Measurements from ENCODE around the gene RALBP1. TPM values are rescaled to one million over a fixed set of nuclear protein-coding genes. Genes with fewer than 3 reads are reported as not detected.

The RALBP1 gene
- polyA plus RNA-seq, 3 donors, result 79.7 to 84.6 (median 81.9) TPM

DNA sequence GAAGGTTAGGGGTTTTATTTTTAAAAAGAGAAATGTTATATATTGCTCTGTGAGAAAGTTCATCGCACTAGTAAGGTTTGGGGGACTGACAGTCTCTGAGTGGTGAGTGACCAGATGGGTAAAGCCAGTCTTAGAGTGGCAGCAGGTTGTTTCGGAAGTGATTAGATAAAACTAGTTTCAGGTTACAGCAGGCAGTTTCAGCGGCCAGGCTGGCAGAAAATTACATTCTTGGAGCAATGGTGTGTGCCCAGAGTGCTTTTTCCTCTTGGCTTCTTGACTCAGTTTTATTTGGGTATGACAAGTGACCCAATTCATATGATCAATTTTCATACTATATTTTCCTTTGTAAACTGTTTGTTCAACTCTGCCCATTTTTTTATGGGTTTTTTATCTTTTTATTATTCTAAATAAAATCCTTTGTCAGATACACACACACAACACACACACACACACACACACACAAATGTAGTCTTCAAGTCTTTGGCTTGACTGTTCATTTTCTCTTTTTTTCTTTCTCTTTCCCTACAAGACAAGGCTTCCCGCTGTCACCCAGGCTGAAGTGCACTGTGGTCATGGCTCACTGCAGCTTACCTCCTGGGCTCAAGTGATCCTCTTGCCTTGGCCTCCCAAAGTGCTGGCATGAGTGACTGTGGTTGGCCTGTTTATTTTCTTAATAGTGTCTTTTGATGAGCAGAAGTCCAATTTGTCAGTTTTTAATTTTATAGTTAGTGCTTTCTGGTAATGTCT is 30.9 kb downstream of the RALBP1 start:
- DNase-seq (ENCODE audit: low read depth in 3 of 3, low spot score in 2 of 3), result no peak

DNA sequence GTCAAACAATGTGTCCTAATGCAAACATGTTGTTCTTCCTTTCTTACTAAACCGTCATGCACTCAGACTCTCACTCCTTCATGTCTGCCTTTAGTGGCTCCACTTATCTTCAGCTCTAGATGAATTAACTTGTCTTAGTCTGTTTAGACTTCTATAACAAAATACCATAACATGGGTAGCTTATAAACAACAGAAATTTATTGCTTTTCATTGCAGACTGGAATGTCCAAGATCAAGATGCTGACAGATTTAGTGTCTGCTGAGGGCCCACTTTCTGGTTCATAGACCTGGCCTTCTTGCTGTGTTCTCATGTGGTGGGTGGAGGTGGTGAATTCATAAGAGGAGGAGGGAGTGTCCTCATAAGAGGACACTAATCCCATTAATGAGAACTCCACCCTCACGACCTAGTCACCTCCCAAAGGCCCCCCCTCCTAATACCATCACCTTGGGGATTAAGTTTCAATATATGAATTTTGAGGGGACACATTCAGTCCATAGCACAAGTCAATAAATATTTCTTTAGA is 32.3 kb downstream of the RALBP1 start:
- DNase-seq (ENCODE audit: low read depth in 3 of 3, low spot score in 2 of 3), result no peak

DNA sequence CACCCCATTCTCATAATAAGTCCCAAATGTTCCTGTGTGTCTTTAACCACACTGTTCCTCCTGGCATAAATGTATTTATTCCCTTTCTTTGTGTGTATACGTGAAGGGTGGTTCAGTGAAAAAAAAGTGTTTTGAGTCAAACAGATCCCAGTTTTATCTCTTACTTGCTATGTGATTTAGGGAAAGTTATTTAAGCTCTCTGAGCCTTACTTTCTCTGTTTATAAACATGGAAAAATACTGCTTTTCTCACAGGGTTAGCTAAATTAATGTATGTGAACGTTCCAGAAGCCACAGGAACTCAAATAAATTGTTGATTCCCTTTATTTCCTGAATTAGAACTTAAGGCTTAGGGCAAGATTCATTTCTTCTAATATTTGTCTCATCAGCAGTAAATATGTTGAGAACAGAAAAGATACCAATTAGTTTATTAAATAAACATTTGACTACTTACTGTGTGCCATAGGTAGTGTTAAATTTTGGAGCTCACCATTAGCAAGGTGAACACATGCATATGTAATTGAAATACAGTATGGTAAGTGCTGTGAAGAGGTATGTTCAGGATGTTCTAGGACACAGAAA is 33.2 kb downstream of the RALBP1 start:
- no peak for DNase-seq (ENCODE audit: low read depth in 3 of 3, low spot score in 2 of 3)

DNA sequence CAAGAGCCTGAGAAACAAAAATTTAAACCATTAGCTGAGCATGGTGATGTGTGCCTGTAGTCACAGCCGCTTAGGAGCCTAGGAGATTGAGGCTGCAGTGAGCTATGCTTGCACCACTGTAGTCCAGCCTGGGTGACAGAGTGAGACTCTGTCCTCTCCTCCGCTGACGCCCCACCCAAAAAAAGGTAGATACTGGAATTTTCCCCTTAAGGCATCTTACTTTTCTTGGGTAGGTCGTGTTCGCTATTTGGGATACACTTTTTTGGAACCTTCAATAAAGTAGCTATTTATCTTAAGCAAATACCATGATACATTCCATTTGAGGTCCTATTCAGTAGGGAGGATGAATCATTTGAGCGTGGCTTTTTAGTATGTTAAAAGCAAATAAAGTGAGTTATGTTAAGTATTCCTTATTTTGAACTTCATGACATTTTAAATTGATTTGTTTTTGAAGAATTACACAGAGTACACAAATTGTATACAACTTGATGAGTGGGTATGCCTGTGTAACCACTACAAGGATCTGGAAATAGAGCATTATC is 38.7 kb downstream of the RALBP1 start:
- no peak for DNase-seq (ENCODE audit: low read depth in 3 of 3, low spot score in 2 of 3)

DNA sequence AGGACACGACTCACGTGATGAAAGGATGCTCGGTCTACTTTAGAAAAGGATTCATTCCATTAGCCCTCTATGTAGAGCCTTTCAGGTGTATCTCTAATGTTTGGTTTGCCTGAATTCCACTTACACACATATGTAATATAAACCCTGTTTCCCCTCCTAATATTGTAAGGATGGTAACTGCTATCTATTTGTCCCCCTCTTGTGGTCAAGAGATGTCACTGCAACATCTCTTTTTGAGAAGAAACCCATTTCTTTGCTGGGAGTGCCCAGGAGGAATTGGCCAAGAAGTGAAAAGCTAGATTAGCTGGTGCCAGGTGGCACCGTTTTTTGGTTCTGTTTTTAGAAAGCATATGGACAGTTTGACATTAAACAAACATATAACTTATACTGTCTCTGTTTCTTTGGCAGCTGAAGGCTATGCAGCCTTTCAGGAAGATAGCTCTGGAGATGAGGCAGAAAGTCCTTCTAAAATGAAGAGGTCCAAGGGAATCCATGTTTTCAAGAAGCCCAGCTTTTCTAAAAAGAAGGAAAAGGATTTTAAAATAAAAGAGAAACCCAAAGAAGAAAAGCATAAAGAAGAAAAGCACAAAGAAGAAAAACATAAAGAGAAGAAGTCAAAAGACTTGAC is 41.2 kb downstream of the RALBP1 start:
- DNase-seq (ENCODE audit: low read depth in 3 of 3, low spot score in 2 of 3), result peak in 1 of 3 donors; percentile 33

DNA sequence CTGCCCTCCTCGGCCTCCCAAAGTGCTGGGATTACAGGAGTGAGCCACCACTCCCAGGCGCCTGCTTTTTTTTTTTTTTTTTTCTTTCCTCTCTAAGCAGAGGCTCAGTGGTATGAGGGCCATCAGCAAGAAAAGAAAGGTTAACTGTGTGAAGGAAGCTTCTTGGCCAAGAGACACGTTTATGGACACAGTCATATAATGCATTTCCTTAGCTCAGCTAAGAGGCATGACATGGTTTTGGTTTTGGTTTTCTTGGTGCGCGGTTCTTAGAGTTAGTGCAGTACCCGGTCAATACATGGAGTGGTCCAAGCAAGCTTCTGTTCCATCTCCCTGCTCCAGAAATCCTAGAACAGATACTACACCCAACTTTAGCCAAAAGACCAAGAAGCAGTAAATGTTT is 42.6 kb downstream of the RALBP1 start:
- no peak for DNase-seq (ENCODE audit: low read depth in 3 of 3, low spot score in 2 of 3)

DNA sequence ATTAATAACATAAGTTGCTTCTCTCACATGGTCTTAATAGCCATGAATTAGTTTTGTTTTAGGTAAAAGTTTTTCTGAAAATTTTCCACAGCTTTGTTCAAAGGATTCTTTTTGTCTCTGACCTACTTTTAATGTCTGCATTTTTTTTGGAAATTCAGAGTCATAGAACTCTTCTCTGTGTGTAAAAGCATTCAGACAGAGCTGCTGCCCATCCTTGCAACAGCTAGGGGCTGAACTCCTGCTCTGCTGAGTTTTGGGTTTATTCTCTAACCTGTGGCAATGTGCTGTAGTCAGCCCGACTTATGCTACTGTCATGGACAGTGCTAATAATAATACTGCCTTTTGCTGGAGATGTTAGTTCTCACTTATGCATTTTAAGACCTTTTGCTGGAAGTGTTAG is 44.1 kb downstream of the RALBP1 start:
- DNase-seq (ENCODE audit: low read depth in 3 of 3, low spot score in 2 of 3), result no peak

DNA sequence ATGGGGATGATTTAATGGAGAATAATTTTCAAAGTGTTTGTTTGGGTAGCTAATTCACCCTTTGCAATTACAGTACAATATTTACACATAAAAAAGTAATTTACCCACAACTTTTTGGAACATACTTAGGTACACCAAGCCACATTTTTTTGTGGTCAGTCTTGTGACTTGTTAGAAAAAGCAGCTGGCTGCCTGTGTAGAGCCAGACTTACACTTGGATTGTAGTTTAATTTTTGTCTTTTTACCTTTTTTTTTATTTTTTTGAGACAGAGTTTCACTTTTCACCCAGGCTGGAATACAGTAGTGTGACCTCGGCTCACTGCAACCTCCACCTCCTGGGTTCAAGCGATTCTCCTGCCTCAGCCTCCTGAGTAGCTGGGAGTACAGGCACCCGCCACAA is 45.4 kb downstream of the RALBP1 start:
- no peak for DNase-seq (ENCODE audit: low read depth in 3 of 3, low spot score in 2 of 3)

DNA sequence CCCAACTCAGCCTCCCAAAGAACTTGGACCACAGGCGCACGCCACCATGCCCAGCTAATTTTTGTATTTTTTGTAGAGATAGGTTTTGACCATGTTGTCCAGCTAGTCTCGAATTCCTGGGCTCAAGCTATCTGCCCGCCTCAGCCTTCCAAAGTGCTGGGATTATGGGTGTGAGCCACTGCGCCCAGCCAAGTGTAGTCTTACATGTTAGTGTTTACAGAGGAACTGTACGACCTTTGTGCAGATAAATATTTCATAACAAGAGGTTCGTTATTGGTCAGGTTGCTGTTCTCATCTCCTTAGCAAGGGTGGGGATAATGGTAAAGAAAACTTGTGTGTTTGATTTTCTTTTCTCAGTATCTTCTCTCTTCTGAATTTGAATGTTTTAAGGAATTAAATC is 46.5 kb downstream of the RALBP1 start:
- no peak for DNase-seq (ENCODE audit: low read depth in 3 of 3, low spot score in 2 of 3)

DNA sequence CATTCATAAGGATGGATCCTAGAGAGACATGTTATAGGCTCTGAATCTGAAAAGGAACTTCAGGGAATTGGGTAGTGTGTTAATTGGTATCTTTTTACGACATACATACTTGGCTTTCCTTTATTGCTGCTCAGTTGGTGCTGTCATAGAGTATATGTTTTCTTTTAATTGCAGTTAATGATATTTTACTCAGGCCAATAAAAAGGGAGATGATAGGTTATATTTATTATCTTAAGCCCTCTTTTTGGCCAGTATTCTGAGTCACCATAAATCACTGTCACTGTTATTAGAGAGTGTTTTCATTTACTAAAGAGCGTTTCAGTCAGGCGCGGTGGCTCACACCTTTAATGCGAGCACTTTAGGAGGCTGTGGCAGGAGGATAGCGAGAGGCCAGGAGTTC is 47.6 kb downstream of the RALBP1 start:
- DNase-seq (ENCODE audit: low read depth in 3 of 3, low spot score in 2 of 3), result no peak

DNA sequence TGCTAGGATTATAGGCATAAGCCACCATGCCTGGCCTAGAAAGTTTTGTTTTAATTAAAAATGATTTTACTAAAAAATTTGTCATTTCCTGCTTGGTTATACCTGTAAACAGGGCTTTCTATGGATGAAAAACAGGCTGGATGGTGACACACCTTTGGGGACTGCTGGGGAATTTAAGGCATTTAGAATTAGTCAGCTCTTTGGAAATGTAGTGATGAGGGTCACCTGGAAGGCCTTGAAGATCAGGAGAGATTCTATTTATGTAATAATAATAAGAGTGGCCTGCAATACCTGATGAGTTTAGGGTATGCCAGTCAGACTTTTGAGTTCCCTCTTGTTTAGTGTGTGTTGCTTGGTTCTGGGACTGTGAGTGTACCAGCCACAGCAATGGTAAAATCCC is 51.1 kb downstream of the RALBP1 start:
- no peak for DNase-seq (ENCODE audit: low read depth in 3 of 3, low spot score in 2 of 3)

DNA sequence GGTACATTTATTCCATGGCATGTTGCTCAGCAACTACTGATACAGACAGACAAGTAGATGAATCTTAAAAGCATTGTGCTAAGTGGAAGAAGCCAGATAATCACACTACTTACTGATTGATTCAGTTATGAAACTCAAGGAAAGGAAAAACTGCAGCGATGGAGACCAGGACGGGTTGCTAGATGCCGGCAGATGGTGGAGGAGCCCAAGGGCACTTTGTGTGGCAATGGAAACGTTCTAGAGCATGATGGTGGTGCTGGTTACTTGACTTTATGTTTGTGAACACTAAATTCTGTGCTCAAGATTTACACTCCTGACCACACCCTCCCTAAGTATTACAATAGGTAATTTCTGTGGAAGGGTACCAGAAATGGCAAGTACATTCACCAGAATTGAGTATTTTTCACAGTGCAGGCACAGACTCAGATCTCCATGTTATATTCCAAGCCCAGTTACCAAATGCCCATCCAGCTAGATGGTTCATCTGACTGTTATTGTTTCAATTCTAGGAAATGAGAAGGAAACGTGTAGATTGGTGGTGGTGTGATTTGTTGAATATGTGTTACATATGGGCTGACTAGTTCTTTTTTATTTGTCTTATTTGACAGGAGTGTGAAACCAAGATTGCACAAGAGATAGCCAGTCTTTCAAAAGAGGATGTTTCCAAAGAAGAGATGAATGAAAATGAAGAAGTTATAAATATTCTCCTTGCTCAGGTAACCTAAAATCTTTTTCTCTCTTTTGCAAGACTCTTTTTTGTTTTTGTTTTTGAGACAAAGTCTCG is 55.1 kb downstream of the RALBP1 start:
- no peak for DNase-seq (ENCODE audit: low read depth in 3 of 3, low spot score in 2 of 3)

DNA sequence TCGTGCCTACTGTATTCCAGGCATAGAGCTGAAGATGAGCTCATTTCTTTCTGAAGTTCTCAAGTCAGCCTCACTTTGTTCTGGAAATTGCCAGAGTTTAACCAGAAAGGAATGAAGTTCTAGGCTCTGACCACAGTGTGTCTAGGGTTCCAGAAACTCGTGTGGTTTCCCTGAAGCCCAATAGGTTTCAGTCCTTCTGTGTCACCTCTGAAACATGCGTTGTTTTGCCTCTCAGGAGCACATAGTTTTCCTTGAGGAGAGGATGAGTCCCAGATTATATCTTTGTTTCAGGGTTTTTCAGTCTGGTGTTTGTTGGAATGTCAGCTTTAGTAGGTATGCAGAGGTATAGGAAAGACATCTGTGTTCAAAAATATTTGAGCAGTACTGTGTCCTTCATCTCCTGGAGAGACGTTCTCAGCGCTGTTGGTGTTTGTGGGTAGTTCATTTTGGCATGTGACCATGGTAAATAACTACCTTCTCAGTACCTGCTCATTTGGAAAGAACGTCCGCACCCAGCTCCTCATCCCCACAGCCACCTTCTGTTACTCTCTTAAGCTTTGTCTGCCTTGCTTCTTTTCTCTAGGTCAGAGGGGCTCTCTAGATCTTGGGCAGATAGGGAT is 56.6 kb downstream of the RALBP1 start:
- DNase-seq (ENCODE audit: low read depth in 3 of 3, low spot score in 2 of 3), result no peak

DNA sequence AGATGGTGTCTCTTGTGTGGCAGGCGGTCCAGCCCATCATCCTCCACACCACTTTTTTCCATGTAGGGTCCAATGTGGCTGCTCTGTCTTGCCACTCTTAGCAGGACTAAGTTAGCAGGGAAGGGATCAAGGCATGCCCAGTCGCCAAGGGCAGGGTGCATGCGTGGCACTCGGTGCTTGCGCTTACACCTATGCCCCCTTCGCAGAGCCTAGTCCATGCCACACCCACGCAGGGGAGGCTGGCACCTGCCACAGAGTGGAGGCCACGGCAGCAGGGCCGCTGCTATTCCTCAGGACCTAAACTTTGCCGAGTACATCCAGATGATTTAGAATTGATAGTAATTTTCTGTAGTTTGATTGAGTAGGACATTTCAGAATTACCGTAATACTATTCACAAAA is 59.5 kb downstream of the RALBP1 start:
- no peak for DNase-seq (ENCODE audit: low read depth in 3 of 3, low spot score in 2 of 3)

DNA sequence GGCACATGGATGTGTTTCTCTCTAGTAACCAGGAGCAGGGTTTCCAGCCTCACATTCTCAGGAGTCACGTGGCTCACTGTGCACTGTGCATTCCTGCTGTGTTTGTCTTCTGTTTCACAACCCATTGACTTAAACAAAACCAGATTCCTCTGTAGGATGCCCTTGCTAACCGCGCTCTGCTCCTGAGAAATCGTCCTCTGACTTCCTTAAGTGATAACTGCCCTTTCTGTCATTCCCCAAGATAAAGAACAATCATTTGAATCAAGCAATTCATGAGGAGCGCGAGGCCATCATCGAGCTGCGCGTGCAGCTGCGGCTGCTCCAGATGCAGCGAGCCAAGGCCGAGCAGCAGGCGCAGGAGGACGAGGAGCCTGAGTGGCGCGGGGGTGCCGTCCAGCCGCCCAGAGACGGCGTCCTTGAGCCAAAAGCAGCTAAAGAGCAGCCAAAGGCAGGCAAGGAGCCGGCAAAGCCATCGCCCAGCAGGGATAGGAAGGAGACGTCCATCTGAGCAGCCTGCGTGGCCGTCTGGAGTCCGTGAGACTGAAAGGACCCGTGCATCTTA is 60.2 kb downstream of the RALBP1 start:
- DNase-seq (ENCODE audit: low read depth in 3 of 3, low spot score in 2 of 3), result no peak

DNA sequence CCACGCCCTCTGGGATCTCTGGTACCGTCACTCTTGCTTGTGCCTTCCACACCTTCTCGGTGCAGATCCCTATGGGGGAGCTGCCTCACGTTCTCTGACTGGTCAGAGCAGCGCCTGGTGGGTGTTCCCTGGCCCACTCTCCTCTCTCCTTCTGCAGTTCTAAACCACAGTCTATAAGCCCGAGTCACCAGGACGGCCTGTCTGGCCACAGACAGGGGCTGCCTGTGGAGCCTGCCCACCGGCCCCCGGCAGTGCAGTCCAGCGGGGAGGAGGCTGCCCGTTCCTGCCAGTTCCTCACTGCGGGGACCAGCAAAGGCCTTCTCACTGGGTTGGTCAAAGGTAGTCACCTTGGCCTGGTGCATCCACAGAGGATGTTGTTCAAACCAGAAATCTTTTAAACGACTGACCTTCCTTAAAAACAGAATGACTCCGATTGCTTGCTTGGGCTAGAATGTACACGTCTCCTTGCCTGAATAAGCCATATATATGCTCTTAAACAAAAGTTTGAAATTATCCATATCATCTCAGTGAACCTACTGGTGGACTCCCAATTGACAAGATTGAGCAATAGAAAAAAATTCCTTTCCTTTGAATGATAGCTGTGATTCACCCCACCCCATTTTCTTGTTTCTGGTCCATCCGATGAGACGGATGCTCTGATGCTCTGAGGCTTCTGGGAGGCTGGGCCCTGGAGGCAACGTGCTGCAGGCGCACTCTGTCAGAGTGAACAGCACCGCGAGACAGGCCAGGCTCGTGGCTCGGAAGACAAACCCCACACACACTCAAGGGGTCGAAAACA is 61.2 kb downstream of the RALBP1 start:
- DNase-seq (ENCODE audit: low read depth in 3 of 3, low spot score in 2 of 3), result no peak

DNA sequence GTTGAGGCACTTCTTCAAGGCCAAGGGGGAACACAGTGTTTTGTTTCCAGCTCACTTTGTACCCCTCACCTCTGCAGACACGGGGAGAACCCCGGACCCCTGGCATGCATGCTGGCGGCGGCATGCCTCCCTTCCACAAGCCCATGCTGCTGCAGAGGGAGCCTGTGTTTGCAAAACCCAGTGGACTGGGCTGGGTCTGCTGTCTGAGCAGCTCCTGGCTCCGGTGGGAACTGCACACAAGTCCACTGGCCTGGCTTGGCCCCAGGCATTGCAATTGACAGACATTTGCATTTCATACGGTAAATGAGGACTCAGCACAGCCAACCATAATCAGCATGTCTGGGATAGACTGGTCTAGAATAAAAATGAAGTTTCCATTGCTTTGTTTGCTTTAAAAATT is 62.4 kb downstream of the RALBP1 start:
- DNase-seq (ENCODE audit: low read depth in 3 of 3, low spot score in 2 of 3), result no peak

DNA sequence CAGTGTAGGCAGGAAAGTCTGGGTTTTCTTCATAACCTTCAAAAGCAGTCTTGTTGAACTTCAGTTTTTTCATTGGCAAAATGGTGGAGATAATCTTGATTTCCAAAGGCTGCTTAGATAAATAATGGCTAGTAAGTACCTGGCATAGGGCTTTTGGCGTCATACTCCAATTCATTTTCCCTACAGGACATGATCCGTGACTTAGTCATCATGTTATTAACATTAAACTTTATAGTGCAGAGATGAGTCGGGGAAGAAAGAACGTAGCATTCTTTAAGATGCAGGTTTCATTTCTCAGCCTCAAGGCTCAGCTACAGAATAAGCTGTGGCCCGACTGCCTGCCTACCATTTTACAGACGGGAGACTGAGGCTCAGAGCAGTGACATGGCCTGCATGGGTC is 64.0 kb downstream of the RALBP1 start:
- no peak for DNase-seq (ENCODE audit: low read depth in 3 of 3, low spot score in 2 of 3)

DNA sequence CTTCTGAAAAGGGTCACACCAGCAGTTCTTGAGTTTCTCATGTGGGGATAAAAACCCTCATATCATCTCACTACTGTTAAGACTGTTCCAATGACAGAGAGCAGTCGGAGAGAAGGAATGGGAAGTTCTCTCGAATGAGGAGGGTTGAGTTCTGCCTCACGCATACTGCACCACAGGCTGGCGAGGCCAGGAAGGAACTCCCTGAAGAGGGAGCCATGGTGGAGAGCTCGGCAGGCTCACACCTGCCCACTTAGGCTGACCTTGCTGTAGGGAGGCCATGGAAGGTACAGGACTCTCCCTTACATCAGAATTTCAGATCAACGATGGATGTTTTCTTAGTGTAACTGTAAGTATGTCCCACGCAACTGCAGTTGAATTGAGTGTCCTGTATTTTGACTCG is 64.6 kb downstream of the RALBP1 start:
- no peak for DNase-seq (ENCODE audit: low read depth in 3 of 3, low spot score in 2 of 3)

Data from right renal cortex interstitium (tissue), 3 donors.